CD4-positive, alpha-beta T cell treated with Interleukin-6 for 4 hours (primary cell): ENCODE results near the gene NRROS.

Experiments used
- DNase-seq: peaks from one replicate; pipeline ENCODE4 v3.0.0-alpha.2; 2020; ENCODE audit warnings: mixed read lengths

The NRROS gene

DNA sequence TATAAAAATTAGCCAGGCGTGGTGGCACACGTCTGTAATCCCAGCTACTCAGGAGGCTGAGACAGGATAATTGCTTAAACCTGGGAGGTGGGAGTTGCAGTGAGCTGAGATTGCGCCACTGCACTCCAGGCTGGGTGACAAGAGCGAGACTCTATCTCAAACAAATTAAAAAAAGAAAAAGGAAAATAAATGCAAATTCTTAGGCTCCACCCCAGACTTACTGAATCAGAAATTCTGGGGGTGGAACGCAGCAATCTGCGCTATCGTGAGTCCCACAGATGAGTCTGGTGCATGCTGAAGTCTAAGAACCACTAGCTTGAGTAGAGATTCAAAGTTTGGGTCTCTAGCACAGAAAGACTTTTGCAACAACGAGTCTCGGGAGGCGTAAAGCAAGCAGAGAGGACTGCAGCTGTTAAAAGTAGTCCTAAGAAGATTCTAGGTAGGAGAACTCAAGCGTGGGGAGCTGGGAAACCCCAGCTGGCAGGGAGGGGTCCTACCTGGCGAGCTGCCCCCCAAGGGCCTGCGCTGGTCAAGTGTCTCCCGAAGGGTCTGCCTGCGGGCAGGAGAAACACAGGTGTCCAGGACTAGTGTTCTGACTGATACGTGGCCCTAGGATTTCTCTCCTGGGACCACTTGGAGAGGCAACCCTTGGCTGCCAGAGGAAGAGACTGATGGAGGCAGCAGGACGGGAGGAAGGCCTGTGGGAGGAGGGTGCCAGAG is 50.6 kb downstream of the NRROS start:
- no peak for DNase-seq

DNA sequence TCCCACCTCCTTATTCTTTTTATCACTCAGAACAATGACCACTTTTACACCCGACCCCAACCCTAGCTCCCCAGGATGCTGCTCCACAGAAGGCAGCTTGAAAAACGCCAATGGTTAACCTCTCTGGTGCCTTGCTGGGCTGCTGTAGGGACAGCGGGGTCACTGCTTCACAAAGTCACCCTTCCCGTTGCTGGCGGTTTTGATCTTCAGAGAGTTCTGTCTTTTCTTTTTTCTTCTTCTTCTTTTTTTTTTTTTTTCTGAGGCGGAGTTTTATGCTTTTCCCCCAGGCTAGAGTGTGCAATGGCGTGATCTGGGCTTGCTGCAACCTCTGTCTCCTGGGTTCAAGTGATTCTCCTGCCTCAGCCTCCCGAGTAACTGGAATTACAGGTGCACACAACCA is 51.9 kb downstream of the NRROS start:
- DNase-seq: no peak

DNA sequence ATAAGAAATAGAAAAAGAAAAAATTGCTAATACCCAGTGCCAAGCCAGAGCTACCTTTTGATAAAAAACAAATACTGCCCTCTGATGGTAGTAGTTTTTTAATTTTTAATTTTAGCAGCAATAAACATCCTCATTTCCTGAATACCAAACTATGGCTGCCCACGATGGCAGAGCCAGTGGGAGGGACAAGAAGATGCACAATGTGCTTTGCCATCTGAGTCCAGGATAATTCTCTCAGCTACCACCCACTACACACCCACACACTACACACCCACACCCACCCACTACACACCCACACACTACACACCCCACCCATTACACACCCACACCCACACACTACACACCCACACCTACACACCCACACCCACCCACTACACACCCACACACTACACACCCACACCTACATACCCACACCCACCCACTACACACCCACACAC is 54.7 kb downstream of the NRROS start:
- peak; percentile 20 for DNase-seq

DNA sequence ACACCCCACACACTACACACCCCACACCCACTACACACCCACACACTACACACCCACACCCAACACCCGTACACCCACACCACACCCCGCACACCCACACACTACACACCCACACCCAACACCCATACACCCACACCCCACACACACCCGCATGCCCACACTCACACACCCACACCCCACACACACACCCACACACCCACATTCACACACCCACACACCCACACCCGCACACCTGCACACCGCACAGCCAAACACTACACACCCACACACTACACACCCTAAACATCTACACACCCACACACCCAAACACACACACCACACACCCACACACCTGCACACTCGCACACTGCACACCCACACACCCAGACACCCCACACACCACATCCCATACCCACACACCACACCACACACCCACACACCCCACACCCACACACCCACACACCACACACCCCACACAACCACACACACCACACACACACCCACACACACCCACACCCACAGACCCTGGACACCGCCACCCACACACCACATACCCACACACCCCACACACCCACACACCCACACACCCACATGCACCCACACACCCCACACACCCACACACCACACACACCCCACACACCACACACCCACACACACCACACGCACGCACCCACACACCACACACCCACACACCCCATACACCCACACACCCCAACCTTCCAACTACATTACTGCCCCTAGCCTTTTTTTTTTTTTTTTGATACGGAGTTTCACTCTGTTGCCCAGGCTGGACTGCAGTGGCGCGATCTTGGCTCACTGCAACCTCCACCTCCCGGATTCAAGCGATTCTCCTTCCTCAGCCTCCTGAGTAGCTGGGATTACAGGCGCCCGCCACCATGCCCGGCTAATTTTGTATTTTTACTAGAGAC is 55.7 kb downstream of the NRROS start:
- no peak for DNase-seq

DNA sequence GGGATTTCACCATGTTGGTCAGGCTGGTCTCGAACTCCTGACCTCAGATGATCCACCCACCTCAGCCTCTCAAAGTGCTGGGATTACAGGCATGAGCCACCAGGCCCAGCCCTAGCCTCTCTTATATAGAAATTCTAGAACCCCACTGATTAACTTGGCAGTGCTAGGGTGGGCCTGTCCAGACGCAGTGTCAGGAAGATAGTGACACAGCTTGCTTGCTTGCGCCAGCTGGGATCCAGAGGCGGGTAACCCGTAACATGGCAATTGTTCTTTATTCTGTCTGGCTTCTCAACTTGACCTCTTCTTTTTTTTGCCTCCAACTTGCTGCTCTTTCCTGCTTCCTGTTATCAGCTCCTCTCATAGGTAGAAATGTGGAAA is 56.3 kb downstream of the NRROS start:
- DNase-seq: no peak

DNA sequence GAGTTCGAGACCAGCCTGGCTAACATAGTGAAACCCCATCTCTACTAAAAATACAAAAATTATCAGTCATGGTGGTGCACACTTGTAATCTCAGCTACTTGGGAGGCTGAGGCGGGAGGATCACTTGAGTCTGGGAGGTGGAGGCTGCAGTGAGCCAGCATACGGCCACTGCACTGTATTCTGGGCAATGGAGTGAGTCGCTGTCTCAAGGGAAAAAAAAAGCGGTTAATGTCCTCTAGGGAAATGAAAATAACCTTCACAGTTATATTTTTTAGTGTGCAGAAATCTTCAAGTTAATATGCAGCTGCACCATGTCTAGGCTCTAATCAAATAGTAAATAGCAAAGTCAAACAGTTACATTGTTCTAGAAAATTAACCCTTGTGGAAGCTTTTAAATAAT is 57.8 kb downstream of the NRROS start:
- no peak for DNase-seq

DNA sequence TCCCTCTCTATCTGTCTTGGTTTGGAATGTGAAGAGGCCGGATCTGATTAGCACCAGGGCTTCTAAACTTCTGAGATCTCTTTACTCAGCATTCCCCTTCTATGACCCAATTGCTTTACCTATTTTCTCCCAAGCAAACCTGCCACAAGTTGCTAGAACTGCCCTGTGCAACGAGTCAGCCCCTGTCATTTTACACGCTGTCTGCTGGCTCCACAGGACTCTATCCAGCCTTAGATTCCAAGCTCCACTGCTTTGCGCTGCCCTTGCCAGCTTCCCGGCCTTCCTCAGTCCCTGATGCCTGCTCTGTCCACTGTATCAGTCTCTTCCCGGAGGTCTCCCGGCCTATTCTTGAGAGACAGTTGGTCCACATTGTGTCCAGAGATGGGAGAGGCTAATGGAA is 60.3 kb downstream of the NRROS start:
- no peak for DNase-seq

DNA sequence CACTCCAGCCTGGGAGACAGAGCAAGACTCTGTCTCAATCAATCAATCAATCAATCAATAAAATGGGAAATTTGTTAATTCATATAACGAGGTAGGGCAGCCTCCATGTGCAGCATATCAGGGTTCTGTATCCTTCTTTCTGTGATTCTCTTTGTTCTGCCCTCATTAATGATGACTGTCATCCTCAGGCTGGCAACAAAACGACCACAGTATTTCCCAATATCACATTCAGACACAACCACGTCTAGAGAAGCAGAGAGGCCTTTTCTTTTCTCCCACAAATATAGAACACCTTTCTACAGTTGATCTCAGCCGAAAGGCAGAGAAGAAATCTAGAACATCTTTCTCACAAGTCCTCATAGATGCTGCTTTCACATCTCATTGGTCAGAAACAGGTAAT is 61.3 kb downstream of the NRROS start:
- DNase-seq: no peak

DNA sequence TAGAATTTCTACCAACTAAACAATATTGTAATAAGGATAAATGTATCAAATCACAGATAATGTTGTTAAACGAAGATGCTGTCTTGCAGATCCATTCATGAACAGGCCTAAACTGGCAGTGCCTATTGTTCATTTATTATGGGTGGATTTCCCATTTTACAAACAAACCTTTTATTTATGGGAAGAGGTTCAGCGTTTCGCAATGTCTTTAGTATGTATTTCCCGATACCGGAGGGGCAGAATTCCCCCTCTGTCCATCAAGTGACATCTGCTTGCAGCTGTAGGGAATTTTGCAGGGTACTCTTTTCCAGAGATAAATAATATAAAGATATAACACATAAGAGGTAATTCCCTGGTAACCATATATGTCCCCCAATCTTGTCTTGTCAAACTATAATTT is 66.8 kb downstream of the NRROS start:
- no peak for DNase-seq

DNA sequence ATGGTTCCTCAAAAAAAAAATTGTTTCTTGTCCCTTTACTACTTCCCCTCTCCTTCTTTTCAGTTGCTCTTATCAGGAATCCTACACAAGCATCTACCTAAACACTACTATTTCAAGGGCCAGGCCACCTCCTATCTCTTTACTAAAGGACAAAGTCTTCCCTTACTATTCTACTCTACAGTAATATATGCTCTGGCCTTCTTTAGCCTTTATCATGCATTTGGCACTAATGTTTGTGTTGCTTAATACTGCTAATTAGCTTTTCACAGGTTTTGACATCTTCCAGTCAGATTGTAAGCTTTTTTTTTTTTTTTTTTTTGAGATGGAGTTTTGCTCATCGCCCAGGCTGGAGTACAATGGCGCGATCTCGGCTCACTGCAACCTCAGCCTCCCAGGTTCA is 67.2 kb downstream of the NRROS start:
- DNase-seq: no peak

DNA sequence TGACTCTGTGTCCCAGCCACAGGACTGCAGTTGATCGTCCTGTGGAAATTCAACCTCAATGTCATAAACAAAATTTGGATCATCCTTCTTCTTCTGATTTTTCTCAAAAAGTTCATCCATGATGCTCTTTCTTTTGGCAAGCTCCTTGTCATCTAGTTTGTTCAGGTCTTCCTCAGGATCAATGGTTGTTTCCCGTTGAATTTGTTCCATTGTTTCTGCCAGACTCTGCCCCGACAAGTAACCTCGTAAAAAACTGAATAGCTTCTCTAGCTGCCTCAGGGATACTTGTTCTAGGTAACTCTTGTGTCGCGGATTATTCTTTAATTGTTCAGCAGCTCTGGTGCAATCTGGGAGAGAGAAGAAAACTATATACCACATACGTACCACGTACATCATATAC is 68.1 kb downstream of the NRROS start:
- no peak for DNase-seq

DNA sequence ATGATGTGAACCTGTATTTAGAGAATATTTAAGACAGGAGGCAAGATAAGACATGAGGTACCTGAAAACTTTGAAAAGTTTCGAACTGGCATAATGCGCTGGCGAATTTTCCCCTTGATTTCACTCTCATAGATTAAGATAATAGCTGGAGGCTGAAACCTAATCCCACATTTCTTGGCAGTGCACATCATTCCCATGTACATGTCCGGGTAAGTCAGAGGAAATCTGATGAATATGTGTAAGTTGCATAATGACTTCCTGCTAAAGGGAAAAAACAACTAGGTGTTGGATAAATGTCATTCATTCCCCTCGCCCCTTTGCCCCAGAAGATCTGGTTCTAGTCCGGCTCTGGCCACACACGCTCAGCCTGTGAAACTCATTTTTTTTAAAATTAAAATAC is 69.0 kb downstream of the NRROS start:
- no peak for DNase-seq
